Transverse colon (tissue), 4 donors: ENCODE results near the gene ARHGAP31.

ENCODE experiments used
- CTCF ChIP-seq, 5 experiments: fragments of 200-600 bp in 3 of 5; fragments of 450-650 bp in 2 of 5; sonication (generic) in 3 of 5; IDR thresholded peaks; 1 replicate in 2 of 5; 2 replicates in 3 of 5; pipeline ENCODE4 v1.5.1; 2016 to 2017; ENCODE audit warnings: antibody characterized with exemption in 5 of 5, inconsistent platforms in 3 of 5, mild to moderate bottlenecking in 2 of 5, moderate library complexity in 1 of 5
- EP300 ChIP-seq: sonication (generic); formaldehyde crosslinking; IDR thresholded peaks from one replicate; pipeline ENCODE4 v1.6.1; 2017; ENCODE audit warnings: antibody characterized with exemption, low read depth
- POLR2A ChIP-seq: fragments of 450-650 bp; IDR thresholded peaks from one replicate; pipeline ENCODE4 v1.6.1; 2016; ENCODE audit warnings: antibody characterized with exemption, mild to moderate bottlenecking, moderate library complexity
- POLR2AphosphoS5 ChIP-seq, 3 donors: sonication (generic); formaldehyde crosslinking; IDR thresholded peaks; one replicate each; pipeline ENCODE4 v1.6.1; 2016; ENCODE audit warnings: antibody characterized with exemption in 3 of 3

- TF ChIP-seq CTCF (IDR thresholded peaks at IDR 0.05) (no peak), POLR2A (no peak), POLR2AphosphoS5 (IDR thresholded peaks at IDR 0.05) (no peak), EP300 (no peak)
Measured at GRCh38 chr3:119324899-119325298, 30.7 kb downstream of the ARHGAP31 start.
